Activated CD8-positive, alpha-beta memory T cell treated with anti-CD3 and anti-CD28 coated beads for 48 hours (primary cell): Measurements from ENCODE around the gene IQCN.

Experiments used
- DNase-seq, 3 experiments: peaks; one replicate each; pipeline ENCODE4 v3.0.0-alpha.2; 2020; ENCODE audit warnings: low read depth in 2 of 3, low spot score in 2 of 3

Gene IQCN

GRCh38 chr19:18287836-18288772 lies 13.9 kb upstream of the IQCN start:
- DNase-seq, result no peak

GRCh38 chr19:18286973-18287635 lies 12.9 kb upstream of the IQCN start:
- DNase-seq, result no peak

DNA sequence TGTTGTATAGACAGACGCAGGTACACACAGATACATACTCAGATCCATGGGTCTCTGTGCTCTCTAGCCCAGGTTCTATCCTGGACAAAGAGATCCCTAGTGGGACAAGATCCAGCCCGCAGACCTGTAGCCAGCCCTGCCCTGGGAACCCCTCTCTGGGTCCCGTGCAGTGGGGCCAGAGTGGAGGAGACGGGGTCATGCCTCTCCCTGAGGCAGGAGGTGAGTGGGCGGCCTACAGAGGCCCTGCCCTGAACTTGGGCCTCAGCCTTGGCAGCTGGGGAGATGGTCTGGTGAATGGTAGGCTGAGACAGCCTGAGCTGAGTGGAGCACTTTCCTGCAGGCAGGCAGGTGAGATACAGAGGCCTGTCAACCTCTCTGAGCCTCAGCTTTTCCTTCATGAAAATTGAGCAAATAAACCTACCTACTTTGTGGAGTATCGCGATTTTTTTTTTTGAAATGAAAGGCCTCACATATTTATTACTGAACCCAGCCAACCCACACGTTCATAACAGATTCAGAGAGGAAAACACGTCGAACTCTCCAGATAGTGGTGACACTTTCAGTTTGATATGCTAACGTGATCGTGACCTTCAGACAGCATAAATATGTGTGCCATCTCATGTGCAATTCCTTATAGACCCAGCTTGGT lies 10.6 kb upstream of the IQCN start:
- DNase-seq, result peak in 2 of 3 experiments; percentile 55 to 66

GRCh38 chr19:18283338-18283737 lies 9.1 kb upstream of the IQCN start:
- DNase-seq, result no peak

DNA sequence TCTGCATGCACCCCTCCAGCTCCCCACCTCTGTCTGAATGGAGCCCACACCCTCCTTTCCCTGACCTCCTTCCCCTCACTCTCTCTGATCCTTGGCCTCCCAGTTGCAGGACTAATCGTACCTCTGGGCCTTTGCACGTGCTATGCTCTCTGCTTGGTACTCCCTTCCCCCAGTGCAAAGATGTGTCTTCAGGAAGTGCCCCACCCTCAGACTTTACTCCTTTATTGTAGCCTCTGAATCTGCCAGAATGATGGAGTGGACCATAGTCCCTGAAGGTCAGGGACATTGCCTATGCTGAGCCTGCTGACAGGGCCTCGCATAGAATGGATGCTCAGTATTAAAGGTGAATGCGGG lies 8.5 kb upstream of the IQCN start:
- no peak for DNase-seq

- DNase-seq, result peak in 1 of 3 experiments; percentile 67
Measured at GRCh38 chr19:18282021-18282787, 8.0 kb upstream of the IQCN start.

DNA sequence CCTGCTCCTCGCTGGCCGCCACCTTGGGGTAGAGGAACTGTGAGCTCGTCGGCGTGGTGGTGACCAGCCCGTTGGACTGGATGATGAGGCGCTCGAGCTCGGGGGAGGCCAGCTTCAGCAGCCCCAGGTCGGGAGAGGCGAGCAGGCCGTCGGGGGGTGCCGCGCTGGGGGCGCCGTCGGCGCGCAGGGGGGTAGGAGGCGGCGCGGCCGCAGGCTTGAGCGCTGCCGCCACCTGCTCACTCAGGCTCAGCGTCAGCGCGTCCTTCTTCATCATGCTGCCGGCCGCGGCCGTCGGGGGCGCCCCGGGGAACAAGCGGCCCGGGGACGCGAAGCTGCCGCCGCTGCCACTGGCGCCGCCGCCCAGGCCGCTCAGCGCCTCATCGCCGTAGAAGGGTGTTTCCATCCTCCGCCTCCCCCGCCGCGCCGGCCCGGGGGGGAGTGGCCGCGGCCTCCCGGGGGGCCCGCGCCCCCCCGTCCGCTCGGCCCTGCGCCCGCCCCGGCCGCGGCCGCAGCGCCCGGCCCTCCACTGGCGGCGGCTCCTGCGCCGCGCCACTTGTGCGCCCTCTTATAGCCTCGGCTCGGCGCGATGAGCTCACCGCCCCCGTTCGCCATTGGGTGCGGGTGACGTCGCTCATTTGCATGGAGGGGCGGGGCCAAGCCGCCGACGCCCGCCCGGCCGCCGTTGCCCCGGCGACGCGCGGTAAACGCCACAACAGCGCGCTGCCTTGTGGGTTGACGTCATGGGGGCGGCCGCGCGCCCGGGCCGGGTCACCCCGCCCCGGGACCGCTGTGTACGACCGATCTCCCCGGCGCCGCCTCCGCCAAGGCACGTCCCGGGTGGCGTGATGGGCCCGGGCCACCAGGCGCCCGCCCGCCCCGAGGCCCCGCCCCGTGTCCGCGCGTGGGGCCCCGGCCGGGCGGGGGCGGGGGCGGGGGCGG lies 7.1 kb upstream of the IQCN start, which contains the start of gene JUND:
JUND (minus strand) TSS at position 541 of the 939 bp plus-strand sequence; CDS start at position 403, 138 bp downstream.
- DNase-seq, result peak; percentile 86 to 98 (median 92)

DNA sequence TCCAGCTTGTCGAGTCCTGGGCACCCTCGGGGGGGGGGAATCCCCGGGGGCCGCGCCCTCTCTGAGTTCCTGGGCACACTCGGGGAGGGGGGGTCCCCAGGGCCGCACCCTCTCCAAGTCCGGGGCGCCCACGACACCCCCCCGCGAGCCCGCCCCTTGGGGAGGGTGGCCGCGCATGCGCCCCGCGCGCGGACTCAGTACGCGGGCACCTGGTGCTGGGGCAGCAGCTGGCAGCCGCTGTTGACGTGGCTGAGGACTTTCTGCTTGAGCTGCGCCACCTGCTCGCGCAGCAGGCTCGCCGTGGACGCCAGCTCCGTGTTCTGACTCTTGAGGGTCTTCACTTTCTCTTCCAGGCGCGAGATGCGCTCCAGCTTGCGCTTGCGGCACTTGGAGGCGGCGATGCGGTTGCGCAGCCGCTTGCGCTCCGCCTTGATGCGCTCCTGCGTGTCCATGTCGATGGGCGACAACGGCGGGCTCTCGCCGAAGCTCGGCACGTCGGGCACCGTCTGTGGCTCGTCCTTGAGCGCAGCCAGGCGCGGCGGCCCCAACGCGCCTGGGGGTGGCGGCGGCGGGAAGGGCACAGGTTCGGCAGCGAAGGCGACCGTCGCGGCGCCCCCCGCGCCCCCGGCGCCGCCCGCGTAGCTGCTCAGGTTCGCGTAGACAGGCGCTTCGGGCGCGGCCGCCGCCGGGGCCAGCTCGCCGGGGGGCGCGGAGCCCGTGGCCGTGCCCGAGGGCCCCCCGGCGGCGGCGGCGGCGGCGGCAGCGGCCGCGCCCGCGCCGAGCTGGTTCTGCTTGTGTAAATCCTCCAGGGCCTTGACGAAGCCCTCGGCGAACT lies 6.2 kb upstream of the IQCN start:
- peak in 1 of 3 experiments; percentile 62 for DNase-seq

- DNase-seq, result peak; percentile 61 to 75 (median 72)
Measured at GRCh38 chr19:18279516-18280246, 5.4 kb upstream of the IQCN start.

DNA sequence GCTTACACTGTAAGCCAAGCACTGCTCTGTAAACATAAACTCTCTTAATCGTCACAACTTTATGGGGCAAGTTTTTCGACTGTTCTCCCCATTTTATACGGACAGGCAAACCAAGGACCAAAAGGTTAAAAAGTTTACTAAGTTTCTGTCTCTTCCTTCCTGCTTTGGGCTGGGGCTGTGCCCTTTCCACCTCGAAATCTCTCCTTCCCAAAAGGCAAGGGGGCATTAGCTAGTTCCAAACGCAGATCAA lies 4.9 kb upstream of the IQCN start:
- DNase-seq, result no peak

- DNase-seq, result no peak
Measured at GRCh38 chr19:18278521-18279265, 4.4 kb upstream of the IQCN start.

DNA sequence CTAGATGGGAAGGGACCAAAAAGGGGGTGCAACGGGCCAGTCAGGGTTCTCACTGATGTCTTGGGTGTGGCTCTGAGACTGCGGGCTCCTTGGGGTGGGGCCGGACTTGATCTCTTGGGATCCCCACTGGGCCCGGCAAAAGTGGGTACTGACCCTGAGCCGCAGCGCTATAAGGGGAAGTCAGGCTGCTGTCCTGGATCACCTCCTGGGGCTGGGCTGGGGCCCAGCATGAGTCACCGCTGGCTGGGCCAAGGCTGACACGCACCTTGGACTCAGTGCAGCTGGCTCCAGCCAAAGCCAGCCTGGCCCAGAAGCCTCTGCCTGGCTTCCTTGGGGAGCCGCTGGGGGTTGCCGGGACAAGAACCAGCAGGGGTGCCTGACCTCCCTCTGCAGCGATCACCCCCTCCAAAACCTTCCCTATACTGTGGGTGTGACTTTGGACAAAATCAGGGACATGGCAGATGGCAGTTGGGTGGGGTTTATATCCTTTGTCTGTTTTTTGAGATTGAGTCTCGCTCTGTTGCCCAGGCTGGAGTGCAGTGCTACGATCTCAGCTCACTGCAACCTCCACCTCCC lies 617 bp upstream of the IQCN start:
- no peak for DNase-seq

- no peak for DNase-seq
Measured at GRCh38 chr19:18273561-18274218, 562 bp downstream of the IQCN start.

GRCh38 chr19:18271433-18271841 lies 2.8 kb downstream of the IQCN start:
- DNase-seq, result no peak

GRCh38 chr19:18270326-18270725 lies 3.9 kb downstream of the IQCN start:
- DNase-seq, result no peak

DNA sequence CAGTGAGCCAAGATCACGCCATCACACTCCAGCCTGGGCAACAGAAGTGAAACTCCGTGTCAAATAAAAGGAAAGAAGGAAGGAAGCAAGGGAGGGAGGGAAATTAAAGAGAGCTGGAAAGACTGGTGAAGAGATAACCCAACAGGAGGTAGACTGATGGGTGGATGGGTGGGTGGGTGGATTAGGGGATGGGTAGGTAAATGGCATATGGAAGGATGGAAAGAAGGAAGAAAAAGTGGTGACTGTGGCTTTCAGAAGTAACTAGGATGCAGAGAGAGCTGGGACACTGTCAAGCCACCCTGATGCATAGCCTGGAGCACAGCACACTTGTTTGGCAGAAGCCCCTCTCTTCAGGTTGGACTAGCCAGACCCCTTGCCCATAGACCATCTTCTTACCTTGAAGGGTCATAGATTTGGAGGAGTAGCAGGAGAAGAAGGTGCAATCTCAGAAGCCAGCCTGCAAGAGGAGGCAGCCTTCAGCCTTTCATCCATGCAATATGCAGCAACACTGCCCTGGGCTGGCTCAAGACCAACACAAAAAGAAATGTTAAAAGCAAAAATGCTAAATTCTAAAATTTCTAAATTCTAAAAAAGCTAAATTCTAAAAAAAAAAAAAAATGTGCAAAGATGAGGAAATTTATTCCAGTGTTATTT lies 5.1 kb downstream of the IQCN start:
- DNase-seq, result no peak
